ENCODE measurements around the gene FLOT1.
"Not testable (repeated sequence)": the region's sequence is repeated elsewhere in the genome, so short reads cannot be mapped to it uniquely, and the experiment has no call there.

FLOT1 gene

GRCh38 chr6:30767158-30767943 lies 24.9 kb upstream of the FLOT1 start:
- no peak for DNase-seq (ENCODE audit: low read depth in 2 of 2)

GRCh38 chr6:30766461-30767157 lies 24.1 kb upstream of the FLOT1 start:
- no peak for DNase-seq (ENCODE audit: low read depth in 2 of 2)

DNA sequence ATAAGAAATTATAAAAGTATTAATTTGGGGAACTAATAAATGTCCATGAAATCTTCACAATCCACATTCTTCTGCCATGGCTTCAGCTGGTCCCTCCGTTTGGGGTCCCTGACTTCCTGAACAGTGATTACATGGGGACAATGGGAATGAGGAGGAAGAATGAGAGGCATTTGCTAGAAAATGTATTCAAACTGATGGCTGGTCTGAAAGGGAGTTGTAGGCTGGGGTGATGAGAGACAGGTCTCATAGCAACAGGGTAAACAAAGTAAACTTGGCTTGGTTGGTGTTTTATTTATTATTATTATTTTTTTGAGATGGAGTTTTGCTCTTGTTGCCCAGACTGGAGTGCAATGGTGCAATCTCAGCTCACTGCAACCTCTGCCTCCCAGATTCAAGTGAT lies 23.0 kb upstream of the FLOT1 start:
- DNase-seq (ENCODE audit: low read depth in 2 of 2): not testable (repeated sequence)

- DNase-seq (ENCODE audit: low read depth in 2 of 2): not testable (repeated sequence)
These were observed 22.1 kb upstream of the FLOT1 start for GRCh38 chr6:30764490-30765043.

DNA sequence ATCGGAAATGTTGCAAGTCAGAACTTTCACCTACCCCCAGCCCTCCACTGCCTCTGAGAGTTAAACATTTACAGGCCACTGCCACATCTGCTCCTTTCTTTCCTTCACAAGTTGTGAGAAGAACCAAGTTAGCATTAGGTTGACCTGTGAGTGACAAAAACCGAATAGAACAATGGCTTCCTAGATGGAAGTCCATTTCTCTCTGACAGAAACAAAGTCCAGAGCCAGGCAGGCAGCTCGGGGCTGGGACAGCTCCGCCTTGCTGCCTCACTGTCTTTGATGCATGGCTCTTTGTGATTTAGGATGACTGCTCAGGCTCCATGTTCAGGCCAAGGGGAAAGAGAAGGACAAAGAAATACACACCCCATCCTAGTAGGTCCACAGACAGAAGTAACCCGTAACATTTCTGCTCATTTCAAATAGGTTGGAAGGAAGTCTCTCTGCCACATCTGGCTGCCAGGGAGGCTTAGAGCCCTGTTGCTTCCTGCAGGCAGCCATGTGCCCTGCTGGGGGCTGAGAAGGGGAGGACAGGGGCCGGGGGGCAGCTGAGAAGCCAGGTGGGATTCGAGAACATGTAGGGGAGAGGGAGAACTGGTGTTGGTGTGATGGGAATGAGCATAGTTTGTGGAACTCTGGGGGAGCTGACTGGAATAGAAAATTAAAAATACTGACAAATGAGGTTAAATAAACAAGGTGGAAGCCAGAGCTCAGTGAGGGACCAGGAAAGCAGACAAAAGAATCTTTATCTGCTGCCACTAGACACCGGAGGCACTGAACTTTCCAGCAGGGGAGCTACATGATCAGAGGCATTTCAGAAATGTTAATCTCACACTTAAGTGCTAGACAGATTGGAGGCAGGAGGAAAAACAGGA lies 21.4 kb upstream of the FLOT1 start:
- no peak for DNase-seq (ENCODE audit: low read depth in 2 of 2)

DNA sequence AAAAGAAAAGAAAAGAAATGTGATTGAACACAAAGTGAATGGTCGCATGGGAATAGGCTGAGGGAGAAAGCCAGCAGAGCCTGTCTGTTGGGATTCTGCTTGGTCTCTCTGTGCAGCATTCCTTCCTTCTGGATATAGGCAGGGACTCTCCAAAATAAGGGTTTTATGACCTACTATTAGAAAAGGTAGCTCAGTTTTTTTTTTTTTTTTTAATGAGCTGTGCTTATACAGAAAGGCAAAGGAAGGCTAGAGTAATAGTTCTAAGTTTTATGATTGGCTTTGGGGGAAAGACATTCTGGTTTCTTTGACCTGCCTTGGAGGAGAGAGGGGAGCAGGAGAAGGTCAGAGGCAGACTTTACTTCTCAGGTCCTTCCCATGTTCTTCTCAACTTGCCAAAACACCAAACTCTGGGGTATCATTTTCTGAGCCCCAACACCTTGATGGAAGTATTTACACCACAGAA lies 20.7 kb upstream of the FLOT1 start:
- no peak for DNase-seq (ENCODE audit: low read depth in 2 of 2)

DNA sequence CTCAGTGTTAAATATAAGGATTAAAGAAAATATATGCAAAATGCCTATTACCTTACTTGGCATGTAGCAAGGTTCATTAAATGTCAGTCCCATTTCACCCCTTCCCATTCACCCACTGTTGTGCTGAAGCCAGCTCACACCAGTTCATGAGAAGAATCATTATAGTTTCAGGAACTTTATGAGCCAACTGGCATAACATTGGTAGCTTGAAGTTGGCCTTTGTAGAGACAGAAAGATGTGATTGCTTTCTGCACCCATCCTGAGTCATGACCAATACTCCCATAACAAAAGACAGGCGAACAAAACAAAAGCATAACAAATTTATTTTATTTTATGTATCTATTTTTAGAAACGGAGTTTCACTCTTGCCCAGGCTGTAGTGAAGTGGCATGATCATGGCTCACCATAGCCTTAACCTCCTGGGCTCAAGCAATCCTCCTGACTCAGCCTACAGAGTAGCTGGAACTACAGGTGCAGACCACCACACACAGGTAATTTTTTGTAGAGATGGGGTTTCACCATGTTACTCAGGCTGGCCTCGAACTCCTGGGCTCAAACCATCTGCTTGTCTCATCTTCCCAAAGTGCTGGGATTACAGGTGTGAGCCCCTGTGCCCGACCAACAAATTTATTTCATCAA lies 19.4 kb upstream of the FLOT1 start:
- DNase-seq (ENCODE audit: low read depth in 2 of 2): no peak

DNA sequence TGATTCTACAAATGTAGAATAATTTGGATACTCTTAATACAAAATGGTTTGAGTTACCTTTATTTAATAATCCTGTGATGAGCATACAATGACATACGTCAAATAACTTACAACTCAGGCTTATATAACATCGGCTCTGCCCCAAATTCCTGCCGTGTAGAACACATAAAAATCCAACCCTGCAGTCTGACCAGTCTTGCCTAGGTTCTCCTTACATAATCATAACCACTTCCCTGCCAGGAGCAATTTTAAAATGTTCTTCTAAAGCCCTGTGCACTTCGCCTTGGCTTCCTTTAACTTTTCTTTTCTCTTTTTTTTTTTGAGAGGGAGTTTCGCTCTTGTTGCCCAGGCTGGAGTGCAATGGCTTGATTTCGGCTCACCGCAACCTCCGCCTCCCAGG lies 18.1 kb upstream of the FLOT1 start:
- DNase-seq (ENCODE audit: low read depth in 2 of 2): no peak

- DNase-seq (ENCODE audit: low read depth in 2 of 2): no peak
These were observed 17.2 kb upstream of the FLOT1 start for GRCh38 chr6:30759575-30760239.

GRCh38 chr6:30757261-30757904 lies 14.9 kb upstream of the FLOT1 start:
- no peak for DNase-seq (ENCODE audit: low read depth in 2 of 2)

DNA sequence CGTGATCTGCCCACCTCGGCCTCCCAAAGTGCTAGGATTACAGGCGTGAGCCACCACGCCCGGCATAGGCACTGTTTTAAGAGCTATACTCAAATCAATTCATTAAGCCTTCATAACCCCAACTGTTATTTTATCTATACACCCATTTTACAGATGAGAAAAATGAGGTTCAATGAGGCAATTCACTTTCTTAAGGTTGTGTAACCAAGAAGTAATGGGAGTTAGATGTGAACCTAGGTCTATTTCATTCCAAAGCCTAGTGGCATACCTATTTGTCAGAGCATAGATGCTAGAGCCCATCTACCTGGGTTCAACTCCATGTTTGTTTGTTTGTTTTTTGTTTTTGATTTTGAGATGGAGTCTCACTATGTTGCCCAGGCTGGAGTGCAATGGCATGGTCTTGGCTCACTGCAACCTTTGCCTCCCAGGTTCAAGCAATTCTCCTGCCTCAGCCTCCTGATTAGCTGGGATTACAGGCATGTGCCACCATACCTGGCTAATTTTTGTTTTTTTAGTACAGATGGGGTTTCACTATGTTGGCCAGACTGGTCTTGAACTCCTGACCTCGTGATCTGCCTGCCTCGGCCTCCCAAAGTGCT lies 14.0 kb upstream of the FLOT1 start:
- DNase-seq (ENCODE audit: low read depth in 2 of 2): not testable (repeated sequence)

DNA sequence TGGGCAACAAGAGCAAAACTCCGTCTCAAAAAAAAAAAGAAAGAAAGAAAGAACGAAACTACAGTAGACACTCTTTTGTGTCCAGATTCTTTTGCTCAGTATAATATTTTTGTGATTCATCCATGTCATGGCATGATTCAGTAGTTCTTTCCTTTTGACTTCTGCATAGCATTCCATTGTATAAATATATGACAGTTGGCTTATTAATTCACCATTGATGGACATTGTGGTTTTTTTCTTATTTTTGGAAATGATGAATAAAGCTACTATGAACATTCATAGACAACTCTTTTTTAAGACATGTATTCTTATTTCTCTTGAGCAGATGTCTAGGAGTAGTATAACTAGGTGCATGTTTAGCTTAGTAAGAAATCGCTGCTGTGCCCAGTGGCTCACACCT lies 12.1 kb upstream of the FLOT1 start:
- DNase-seq (ENCODE audit: low read depth in 2 of 2): no peak

DNA sequence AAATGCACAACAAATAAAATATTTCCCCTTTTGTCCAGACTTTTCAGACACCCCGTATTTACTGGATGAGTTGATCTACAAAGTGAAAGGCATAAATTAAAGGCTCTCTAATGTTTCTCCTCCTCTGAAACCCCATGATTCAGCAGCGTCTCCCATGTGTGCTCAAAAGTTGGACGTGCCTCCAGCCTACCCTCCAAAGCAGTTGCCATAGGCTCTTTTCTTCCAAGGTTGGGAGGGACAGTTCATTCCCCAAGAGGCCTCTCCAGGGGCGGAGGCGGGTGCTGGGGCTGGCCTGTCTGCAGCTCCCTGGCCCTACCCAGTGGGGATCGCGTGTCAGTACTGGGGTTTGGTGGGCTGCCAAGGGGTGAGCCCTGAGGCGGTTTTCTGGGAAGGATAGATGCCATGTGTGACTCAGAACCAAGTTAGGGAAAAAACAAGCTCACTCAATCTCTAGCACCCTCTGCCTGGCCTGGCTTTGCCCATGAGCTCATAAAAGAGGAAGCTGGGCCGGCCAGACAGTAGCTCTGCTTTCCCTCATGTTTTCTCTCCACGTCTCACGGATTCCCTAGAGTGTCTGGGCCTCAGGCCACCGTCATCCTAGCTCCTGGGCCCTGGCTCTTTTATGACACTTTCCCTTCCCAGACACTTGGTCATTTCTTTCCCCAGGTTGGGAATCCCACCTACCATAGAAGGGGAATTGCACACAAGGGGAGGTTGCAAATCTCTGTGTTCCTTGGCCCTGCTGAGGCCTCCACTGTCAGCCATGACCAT lies 9.9 kb upstream of the FLOT1 start:
- DNase-seq (ENCODE audit: low read depth in 2 of 2): no peak

GRCh38 chr6:30750379-30750668 lies 7.8 kb upstream of the FLOT1 start:
- DNase-seq (ENCODE audit: low read depth in 2 of 2): no peak

- DNase-seq (ENCODE audit: low read depth in 2 of 2): no peak
These were observed 7.3 kb upstream of the FLOT1 start for GRCh38 chr6:30749554-30750378.

DNA sequence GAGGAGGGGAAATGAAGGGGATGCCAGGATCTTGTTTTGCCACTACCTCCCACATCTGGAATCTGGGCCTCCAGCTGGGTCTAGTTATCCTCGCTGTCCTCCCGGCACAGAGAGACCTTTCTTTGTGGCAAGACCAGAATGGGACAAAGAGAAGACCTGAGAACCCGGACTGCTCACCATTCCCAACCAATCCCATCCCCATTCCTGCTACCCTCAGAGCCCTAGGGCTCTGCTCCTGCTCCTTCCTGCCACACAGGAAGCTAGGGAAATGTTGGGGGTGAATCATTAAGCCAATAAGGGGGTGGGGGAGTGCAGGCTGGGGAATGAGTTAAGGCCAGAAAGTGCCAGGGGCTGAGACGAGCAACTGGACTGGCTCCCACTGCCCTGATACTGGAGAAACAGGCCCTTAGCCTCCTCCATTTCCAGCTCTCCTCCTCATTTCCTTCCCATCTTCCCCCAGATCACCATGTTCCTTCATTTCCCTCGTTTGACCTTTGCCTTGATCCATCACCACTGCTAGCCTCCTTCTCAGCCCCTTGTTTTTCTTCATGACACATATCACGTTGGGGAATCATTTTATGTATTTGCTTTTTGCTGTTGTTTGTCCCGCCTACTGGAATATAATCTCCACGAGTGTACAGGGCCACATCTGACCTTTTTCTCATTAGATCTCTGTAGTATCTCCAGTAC lies 6.5 kb upstream of the FLOT1 start:
- no peak for DNase-seq (ENCODE audit: low read depth in 2 of 2)

DNA sequence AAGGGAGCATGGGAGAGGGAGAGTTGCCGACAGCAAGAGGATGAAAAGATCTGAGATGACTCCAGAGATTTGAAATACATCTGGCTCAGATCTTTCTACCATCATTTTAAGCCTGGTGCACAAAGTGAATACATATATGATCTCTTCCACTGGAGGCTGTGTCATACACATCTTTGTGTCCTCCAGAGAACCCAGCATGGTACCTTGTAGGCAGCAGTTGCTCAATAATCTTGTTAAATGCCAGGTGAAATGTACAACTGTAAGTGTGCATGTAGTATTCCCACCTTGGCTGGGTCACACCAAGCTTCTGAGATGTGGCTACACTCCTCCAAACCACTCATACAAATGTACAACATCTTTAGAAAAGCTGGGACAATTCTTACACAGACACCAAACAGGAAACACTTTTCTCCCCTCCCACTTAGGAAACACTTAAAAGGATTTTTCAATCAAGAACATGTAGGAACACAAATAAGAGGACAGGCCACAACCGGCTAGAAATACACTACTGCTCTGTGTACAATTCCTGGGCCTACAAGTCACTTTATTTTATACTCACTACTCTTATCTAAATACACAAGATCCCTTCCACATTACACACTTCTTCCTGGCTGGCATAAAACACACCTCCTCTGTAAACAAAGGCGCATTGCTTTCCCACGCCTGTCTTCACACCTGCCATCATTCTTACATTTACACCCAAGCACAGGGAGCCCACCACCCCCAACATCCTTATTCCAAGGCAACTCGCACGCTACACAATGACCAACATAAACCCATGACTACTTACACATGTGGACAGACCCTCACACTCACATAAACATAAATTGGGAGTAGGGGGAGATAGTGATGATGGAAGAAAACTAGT lies 5.6 kb upstream of the FLOT1 start:
- no peak for DNase-seq (ENCODE audit: low read depth in 2 of 2)

All from stimulated activated CD4-positive, alpha-beta T cell treated with anti-CD3 and anti-CD28 coated beads, Interleukin-1b, Interleukin-23, amount 100 ng/mL, for 4 hours (primary cell).